Adipocyte (in vitro differentiated cells): ENCODE data around the gene EYA3.
A peak's percentile ranks its signal among the peaks of the same experiment; 100 is the strongest.

Experiments used
- DNase-seq: peaks from one replicate; pipeline ENCODE4 v3.0.0-alpha.2; 2015; ENCODE audit warnings: low read depth
- H3K27me3 ChIP-seq: replicated peaks from 2 replicates; pipeline ENCODE4 v1.7.0; 2013; ENCODE audit warnings: mild to moderate bottlenecking, low read length, moderate library complexity; ENCODE audit not compliant: control insufficient read depth, insufficient read depth
- H3K36me3 ChIP-seq: 2 replicates; pipeline ENCODE4 v1.7.0; 2013; ENCODE audit warnings: low read length, mild to moderate bottlenecking, moderate library complexity; ENCODE audit not compliant: control insufficient read depth, insufficient read depth, severe bottlenecking
- H3K4me1 ChIP-seq: 2 replicates; pipeline ENCODE4 v1.7.0; 2013; ENCODE audit warnings: mild to moderate bottlenecking, low read length, moderate library complexity; ENCODE audit not compliant: control insufficient read depth, insufficient read depth
- H3K4me3 ChIP-seq: 2 replicates; pipeline ENCODE4 v1.7.0; 2013; ENCODE audit warnings: mild to moderate bottlenecking, low read length, moderate library complexity
- H3K9ac ChIP-seq: 2 replicates; pipeline ENCODE4 v1.7.0; 2013; ENCODE audit warnings: mild to moderate bottlenecking, low read length, moderate library complexity
- H3K9me3 ChIP-seq: 2 replicates; pipeline ENCODE4 v1.7.0; 2013; ENCODE audit warnings: mild to moderate bottlenecking, low read length, moderate library complexity; ENCODE audit not compliant: control insufficient read depth

The EYA3 gene

GRCh38 chr1:27949027-27949426 is 139.4 kb downstream of the EYA3 start:
- no peaks in the 10 kb centered on the region for H3K36me3 ChIP-seq
- no peaks in the 10 kb centered on the region for H3K9me3 ChIP-seq
- H3K4me3 ChIP-seq, result no peak overlapping the region
- no peak overlapping the region for H3K9ac ChIP-seq
- no peak for DNase-seq
- H3K4me1 ChIP-seq, result peaks cover 5% of the 10 kb centered on the region
- no peaks in the 10 kb centered on the region for H3K27me3 ChIP-seq

DNA sequence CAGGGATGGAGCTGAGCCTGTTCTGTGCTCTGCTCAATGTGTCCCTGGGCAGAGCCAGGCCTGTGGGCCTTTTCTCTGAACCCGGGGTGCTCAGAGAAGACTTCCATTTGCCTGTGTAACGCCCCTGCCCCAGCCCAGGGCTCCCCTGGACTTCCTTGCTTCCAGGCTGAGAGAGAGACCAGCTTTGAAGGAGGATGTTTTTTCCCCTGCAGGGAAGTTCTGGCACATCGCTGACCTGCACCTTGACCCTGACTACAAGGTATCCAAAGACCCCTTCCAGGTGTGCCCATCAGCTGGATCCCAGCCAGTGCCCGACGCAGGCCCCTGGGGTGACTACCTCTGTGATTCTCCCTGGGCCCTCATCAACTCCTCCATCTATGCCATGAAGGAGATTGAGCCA is 143.4 kb downstream of the EYA3 start:
- no peak for DNase-seq
- H3K9me3 ChIP-seq, result no peaks in the 10 kb centered on the region
- no peaks in the 10 kb centered on the region for H3K27me3 ChIP-seq
- H3K9ac ChIP-seq, result no peak overlapping the region
- no peaks in the 10 kb centered on the region for H3K4me1 ChIP-seq
- no peak overlapping the region for H3K4me3 ChIP-seq
- H3K36me3 ChIP-seq, result no peaks in the 10 kb centered on the region

DNA sequence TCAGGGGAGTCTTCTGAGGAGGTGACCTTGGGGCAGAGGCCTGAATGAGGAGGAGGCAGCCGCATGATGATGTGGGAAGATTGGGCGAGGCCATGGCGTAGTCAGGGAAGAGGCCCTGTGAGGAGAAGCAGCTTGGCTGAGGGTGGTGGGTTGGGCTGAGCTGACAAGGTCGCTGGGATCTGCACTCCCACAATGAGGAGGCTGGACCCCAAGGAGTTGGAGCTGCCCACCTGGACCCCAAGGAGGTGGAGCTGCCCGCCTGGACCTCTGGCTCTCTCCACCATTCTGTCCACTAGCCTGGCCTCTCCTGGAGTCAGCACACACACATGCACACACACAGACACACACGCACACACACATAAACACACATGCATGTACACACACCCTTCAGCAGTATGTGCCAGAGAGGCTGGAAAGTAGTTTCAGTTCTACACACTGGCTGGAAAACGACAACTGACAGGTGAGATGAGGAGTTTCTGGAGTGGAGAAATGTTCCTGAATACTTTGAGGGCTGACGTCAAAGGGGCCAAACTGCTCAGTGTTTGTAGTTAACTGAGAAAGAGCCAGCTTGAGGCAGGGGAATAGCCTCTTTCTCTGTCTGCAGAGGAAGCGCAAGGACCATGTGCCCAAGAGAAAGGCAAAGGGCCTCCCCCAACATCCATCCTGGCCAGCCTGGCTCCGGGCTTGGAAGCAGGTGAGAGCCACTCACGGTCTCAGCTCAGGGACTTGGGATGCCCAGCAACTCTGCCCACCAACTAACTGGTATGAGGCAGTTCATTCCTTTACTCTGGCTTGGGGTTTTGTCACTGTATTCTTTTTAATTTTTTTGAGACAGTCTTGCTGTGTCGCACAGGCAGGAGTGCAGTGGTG is 146.5 kb downstream of the EYA3 start:
- H3K36me3 ChIP-seq, result no peaks in the 10 kb centered on the region
- no peaks in the 10 kb centered on the region for H3K4me1 ChIP-seq

GRCh38 chr1:27940870-27941560 is 147.4 kb downstream of the EYA3 start:
- no peaks in the 10 kb centered on the region for H3K36me3 ChIP-seq
- H3K9me3 ChIP-seq, result no peaks in the 10 kb centered on the region
- H3K4me1 ChIP-seq, result no peaks in the 10 kb centered on the region
- no peak overlapping the region for H3K9ac ChIP-seq
- peaks cover under 1% of the 10 kb centered on the region for H3K27me3 ChIP-seq
- H3K4me3 ChIP-seq, result no peak overlapping the region
- DNase-seq, result no peak

More for the DNA sequence above, 146.5 kb downstream of the EYA3 start:
- no peak for DNase-seq
- Histone ChIP-seq H3K4me3 (no peak overlapping the region), H3K9me3 (no peaks in the 10 kb centered on the region), H3K27me3 (no peaks in the 10 kb centered on the region), H3K9ac (no peak overlapping the region)

GRCh38 chr1:27940297-27940696 is 148.1 kb downstream of the EYA3 start:
- Histone ChIP-seq H3K4me1 (no peaks in the 10 kb centered on the region), H3K9ac (no peak overlapping the region), H3K9me3 (no peaks in the 10 kb centered on the region), H3K36me3 (no peaks in the 10 kb centered on the region), H3K4me3 (no peak overlapping the region), H3K27me3 (peaks cover 7% of the 10 kb centered on the region)
- DNase-seq, result peak; percentile 21

- Histone ChIP-seq H3K36me3 (no peaks in the 10 kb centered on the region), H3K27me3 (peaks cover 16% of the 10 kb centered on the region), H3K9me3 (no peaks in the 10 kb centered on the region), H3K9ac (no peak overlapping the region), H3K4me3 (no peak overlapping the region), H3K4me1 (peaks cover 3% of the 10 kb centered on the region)
- DNase-seq, result no peak
Observed at GRCh38 chr1:27938488-27938887, 149.9 kb downstream of the EYA3 start.

DNA sequence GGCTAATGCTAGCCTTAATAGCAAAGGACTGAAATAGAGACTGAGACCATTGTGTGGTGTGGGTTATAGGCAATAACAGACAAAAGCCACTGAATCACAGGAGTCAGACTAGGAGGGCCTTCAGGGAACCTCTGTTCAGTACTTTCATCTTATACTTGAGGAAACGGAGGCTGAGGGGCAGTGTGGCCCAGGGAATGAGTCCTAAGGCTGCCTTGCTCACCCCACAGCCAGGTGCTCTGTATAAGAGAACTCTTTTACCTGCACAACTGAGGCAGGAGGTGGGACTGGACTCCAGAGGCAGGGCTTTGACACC is 150.9 kb downstream of the EYA3 start:
- H3K9ac ChIP-seq, result no peak overlapping the region
- H3K4me1 ChIP-seq, result peaks cover 4% of the 10 kb centered on the region
- H3K4me3 ChIP-seq, result no peak overlapping the region
- no peaks in the 10 kb centered on the region for H3K9me3 ChIP-seq
- DNase-seq, result no peak
- peaks cover 16% of the 10 kb centered on the region for H3K27me3 ChIP-seq
- H3K36me3 ChIP-seq, result no peaks in the 10 kb centered on the region

DNA sequence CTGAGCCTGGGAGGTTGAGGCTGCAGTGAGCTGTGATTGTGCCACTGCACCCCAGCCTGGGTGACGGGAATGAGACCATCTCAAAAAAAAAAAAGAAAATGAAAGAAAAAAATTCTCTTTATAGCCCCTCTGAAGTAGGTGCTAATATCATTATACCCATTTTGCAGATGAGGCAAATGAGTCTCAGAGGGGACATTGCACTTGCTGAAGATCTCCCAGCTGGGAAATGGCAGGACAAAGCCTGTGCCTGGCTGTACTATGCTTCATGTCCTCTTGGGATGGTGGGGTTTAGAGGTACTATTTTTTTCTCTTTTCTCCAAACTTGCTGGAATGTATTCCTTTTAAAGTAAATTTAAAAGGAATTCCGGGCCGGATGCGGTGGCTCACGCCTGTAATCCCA is 152.0 kb downstream of the EYA3 start:
- H3K4me3 ChIP-seq, result no peak overlapping the region
- H3K9me3 ChIP-seq, result no peaks in the 10 kb centered on the region
- H3K36me3 ChIP-seq, result no peaks in the 10 kb centered on the region
- peaks cover 4% of the 10 kb centered on the region for H3K4me1 ChIP-seq
- no peak for DNase-seq
- H3K9ac ChIP-seq, result no peak overlapping the region
- H3K27me3 ChIP-seq, result peaks cover 16% of the 10 kb centered on the region

DNA sequence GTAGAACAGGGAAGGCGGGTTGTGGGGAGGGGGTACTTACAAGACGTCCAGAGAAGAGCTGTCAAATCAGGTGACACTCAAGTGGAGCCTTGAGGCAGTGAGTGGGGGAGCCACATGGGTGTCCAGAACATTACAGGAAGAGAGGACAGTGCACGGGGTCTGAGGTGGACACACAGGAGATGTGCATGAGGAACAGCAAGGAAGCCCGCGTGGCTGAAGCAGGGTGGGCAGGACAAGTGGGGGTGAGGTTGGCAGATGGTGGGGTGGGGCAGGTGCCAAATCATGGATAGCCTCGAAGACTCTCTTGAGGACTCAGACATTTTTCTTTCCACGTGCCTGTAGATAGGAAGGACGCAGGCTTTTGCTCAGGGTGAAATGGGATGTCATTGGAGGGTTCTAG is 152.7 kb downstream of the EYA3 start:
- no peak for DNase-seq
- peaks cover 4% of the 10 kb centered on the region for H3K4me1 ChIP-seq
- peaks cover 16% of the 10 kb centered on the region for H3K27me3 ChIP-seq
- H3K4me3 ChIP-seq, result no peak overlapping the region
- H3K36me3 ChIP-seq, result no peaks in the 10 kb centered on the region
- no peaks in the 10 kb centered on the region for H3K9me3 ChIP-seq
- H3K9ac ChIP-seq, result no peak overlapping the region

DNA sequence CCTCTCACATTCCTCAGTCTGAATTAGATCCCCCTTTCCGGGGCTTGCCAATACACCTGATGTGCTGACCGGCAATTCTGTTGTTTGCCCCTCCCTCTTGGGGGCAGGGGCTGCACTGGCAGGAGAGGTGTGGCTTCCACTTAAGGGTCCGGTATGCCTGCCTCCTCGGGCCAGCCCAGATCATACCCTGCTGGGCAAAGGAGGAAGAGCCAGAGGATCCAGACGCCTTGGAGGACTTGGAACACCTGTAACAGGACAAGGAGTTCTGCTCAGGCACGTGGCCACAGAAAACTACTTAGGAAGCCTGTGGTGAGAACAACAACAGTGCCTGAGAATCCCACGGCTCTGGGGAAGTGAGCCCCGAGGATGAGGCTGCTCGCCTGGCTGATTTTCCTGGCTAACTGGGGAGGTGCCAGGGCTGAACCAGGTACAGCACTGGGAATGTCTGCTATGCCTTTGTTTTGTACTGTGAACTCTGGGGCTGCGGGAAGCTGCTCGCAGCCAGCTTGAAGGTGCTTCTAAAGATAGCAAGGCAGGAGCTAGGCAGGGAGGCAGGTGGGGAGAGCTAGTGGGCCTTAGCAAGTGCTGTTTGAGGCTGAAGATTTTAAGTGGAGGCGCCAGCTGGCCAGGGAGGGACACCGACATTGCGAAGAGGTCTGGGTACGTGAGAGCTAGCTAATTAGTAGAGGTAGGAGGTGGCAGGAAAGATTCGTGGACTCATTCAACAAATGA is 153.4 kb downstream of the EYA3 start, which contains the start of gene SMPDL3B:
Gene SMPDL3B, plus strand, starts transcription at position 183 of the 732 bp plus-strand sequence. Its CDS starts 184 bp downstream, at position 367.
- no peak within 1 kb of the TSS for H3K4me3 ChIP-seq
- no peaks in the 10 kb centered on the region for H3K36me3 ChIP-seq
- DNase-seq, result peak; percentile 4
- H3K27me3 ChIP-seq, result peaks cover 16% of the 10 kb centered on the region
- peaks cover 4% of the 10 kb centered on the region for H3K4me1 ChIP-seq
- no peaks in the 10 kb centered on the region for H3K9me3 ChIP-seq
- no peak within 1 kb of the TSS for H3K9ac ChIP-seq

DNA sequence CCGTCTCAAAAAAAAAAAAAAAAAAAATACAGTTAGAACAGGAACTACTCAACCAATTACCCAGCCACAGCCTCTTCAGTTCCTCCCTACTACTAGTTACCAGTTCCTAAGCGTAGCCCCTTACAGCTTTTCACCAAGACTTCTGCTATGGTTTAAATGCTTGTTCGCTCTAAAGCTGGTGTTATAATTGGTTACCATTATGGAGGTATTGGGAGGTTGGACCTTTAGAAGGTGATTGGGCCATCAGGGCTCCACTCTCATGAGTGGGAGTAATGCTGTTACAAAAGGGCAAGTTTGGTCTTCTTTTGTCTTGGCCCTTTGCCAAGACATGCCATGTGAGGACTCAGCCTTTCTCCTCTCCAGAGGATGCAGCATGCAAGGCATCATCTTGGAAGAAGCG is 156.7 kb downstream of the EYA3 start:
- peaks cover 16% of the 10 kb centered on the region for H3K27me3 ChIP-seq
- no peaks in the 10 kb centered on the region for H3K9me3 ChIP-seq
- H3K4me3 ChIP-seq, result no peak overlapping the region
- peaks cover 4% of the 10 kb centered on the region for H3K4me1 ChIP-seq
- no peaks in the 10 kb centered on the region for H3K36me3 ChIP-seq
- DNase-seq, result no peak
- no peak overlapping the region for H3K9ac ChIP-seq
